ENCODE measurements around the gene SHISA8. TPM values are rescaled to one million over a fixed set of nuclear protein-coding genes. Genes with fewer than 3 reads are reported as not detected.

SHISA8 gene
- total RNA-seq, 1 experiment from 2014 or later, result 2.4 TPM

DNA sequence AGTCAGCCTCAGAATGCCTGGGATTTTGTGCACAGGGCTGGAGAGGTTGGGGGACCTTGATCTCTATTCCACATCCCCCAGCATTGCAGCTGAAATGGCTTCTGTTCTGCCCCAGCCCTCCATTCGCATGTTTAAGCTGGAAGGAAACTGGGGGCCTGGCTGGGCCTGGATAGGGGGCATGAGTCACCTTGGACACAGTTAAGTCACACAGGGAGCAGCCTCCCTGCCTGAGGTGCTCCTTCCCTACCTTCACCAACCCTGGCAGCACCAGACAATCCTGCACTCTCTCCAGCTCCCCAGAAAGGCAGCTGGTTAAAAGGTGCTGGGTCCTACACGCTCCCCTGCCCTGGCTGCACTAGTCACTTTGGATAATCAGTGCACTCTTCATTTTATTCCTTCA lies 37.8 kb upstream of the SHISA8 start:
- Mint-ChIP-seq H3K27ac (no peak overlapping the region), H3K27me3 (ENCODE audit: low read depth) (peaks cover 11% of the 10 kb centered on the region), H3K9me3 (peaks cover 3% of the 10 kb centered on the region), H3K36me3 (peaks cover 2% of the 10 kb centered on the region), H3K4me1 (peaks cover 24% of the 10 kb centered on the region), H3K4me3 (no peak overlapping the region)
- no peak for DNase-seq (ENCODE audit: low spot score)
- CTCF ChIA-PET, result interaction anchor here (1.0 to 6.6 kb wide), 11 partner anchors 9 to 286 kb away, joined by 3 to 37 read pairs (median 5); partner anchors contain the start of genes NDUFA6 and TNFRSF13C
- POLR2A ChIA-PET, result no interaction called here
- ATAC-seq, result no peak
- TF ChIP-seq FOXK1 (CRISPR knock-in tag; IDR thresholded peaks at IDR 0.05) (no peak), KAT7 (CRISPR knock-in tag; IDR thresholded peaks at IDR 0.05; ENCODE audit: borderline replicate concordance) (no peak), FOXJ3 (CRISPR knock-in tag; IDR thresholded peaks at IDR 0.05; ENCODE audit: borderline replicate concordance) (no peak)
- TF ChIP-seq, protein P1, sequence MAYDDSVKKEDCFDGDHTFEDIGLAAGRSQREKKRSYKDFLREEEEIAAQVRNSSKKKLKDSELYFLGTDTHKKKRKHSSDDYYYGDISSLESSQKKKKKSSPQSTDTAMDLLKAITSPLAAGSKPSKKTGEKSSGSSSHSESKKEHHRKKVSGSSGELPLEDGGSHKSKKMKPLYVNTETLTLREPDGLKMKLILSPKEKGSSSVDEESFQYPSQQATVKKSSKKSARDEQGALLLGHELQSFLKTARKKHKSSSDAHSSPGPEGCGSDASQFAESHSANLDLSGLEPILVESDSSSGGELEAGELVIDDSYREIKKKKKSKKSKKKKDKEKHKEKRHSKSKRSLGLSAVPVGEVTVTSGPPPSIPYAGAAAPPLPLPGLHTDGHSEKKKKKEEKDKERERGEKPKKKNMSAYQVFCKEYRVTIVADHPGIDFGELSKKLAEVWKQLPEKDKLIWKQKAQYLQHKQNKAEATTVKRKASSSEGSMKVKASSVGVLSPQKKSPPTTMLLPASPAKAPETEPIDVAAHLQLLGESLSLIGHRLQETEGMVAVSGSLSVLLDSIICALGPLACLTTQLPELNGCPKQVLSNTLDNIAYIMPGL (CRISPR knock-in tag; IDR thresholded peaks at IDR 0.05), result no peak
- TF ChIP-seq, protein P2, sequence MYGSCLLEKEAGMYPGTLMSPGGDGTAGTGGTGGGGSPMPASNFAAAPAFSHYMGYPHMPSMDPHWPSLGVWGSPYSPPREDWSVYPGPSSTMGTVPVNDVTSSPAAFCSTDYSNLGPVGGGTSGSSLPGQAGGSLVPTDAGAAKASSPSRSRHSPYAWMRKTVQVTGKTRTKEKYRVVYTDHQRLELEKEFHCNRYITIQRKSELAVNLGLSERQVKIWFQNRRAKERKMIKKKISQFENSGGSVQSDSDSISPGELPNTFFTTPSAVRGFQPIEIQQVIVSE (CRISPR knock-in tag; IDR thresholded peaks at IDR 0.05; ENCODE audit: borderline replicate concordance), result no peak
- TF ChIP-seq, protein P3, sequence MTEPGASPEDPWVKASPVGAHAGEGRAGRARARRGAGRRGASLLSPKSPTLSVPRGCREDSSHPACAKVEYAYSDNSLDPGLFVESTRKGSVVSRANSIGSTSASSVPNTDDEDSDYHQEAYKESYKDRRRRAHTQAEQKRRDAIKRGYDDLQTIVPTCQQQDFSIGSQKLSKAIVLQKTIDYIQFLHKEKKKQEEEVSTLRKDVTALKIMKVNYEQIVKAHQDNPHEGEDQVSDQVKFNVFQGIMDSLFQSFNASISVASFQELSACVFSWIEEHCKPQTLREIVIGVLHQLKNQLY (CRISPR knock-in tag; IDR thresholded peaks at IDR 0.05), result no peak

DNA sequence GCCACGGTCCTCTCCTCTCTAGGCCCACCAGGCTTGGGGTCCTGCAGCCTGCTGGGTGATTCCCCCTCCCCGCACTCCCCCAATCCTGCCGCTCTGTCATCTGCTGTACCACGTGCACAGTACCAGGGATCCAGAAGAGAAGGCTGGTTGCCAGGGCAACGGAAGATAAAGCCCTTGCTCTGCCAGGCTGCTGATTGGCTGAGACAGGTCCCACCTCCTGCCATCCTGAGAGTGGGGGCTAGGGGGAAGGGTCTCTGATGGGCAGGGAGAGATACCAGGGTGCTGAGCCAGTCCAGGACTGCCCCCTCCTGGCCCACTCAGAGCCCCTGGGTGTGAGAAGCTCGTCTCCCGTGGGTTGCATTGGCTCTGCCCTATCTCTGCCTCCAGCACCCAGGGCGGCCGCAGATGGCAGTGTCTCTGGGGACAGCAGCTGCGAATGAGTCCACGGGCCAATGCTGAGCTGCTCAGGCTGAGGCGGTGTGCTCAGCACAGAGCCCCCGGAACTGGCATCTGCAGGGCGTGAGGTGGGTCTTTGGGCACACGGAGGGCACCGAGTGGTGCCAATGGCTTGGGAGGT lies 37.1 kb upstream of the SHISA8 start, which contains the start of gene SMIM45:
Gene SMIM45 (plus strand): TSS at position 253 of the 577 bp plus-strand sequence.
- ATAC-seq (peak; percentile 47), DNase-seq (ENCODE audit: low spot score) (peak; percentile 58)
- POLR2A ChIA-PET, result no interaction called here
- TF ChIP-seq, protein P4, sequence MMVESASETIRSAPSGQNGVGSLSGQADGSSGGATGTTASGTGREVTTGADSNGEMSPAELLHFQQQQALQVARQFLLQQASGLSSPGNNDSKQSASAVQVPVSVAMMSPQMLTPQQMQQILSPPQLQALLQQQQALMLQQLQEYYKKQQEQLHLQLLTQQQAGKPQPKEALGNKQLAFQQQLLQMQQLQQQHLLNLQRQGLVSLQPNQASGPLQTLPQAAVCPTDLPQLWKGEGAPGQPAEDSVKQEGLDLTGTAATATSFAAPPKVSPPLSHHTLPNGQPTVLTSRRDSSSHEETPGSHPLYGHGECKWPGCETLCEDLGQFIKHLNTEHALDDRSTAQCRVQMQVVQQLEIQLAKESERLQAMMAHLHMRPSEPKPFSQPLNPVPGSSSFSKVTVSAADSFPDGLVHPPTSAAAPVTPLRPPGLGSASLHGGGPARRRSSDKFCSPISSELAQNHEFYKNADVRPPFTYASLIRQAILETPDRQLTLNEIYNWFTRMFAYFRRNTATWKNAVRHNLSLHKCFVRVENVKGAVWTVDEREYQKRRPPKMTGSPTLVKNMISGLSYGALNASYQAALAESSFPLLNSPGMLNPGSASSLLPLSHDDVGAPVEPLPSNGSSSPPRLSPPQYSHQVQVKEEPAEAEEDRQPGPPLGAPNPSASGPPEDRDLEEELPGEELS (CRISPR knock-in tag; IDR thresholded peaks at IDR 0.05), result no peak
- TF ChIP-seq NFYB (CRISPR knock-in tag; conservative IDR thresholded peaks at IDR 0.05; ENCODE audit: low read depth) (peak; percentile 41; the same call in 1 of the 2 replicates), ZNF396 (CRISPR knock-in tag; IDR thresholded peaks at IDR 0.05; ENCODE audit: borderline replicate concordance) (no peak), RELA (CRISPR knock-in tag; IDR thresholded peaks at IDR 0.05; ENCODE audit: borderline replicate concordance) (no peak), ZNF138 (CRISPR knock-in tag; conservative IDR thresholded peaks at IDR 0.05) (0 out of 2 replicates have a peak, but pooled peaks have one; percentile 54)
- TF ChIP-seq, protein P5, sequence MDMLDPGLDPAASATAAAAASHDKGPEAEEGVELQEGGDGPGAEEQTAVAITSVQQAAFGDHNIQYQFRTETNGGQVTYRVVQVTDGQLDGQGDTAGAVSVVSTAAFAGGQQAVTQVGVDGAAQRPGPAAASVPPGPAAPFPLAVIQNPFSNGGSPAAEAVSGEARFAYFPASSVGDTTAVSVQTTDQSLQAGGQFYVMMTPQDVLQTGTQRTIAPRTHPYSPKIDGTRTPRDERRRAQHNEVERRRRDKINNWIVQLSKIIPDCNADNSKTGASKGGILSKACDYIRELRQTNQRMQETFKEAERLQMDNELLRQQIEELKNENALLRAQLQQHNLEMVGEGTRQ (CRISPR knock-in tag; IDR thresholded peaks at IDR 0.05), result peak; percentile 80
- TF ChIP-seq, protein P6, sequence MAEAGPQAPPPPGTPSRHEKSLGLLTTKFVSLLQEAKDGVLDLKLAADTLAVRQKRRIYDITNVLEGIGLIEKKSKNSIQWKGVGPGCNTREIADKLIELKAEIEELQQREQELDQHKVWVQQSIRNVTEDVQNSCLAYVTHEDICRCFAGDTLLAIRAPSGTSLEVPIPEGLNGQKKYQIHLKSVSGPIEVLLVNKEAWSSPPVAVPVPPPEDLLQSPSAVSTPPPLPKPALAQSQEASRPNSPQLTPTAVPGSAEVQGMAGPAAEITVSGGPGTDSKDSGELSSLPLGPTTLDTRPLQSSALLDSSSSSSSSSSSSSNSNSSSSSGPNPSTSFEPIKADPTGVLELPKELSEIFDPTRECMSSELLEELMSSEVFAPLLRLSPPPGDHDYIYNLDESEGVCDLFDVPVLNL (CRISPR knock-in tag; IDR thresholded peaks at IDR 0.05; ENCODE audit: borderline replicate concordance, low read depth), result no peak
- TF ChIP-seq, protein P7, sequence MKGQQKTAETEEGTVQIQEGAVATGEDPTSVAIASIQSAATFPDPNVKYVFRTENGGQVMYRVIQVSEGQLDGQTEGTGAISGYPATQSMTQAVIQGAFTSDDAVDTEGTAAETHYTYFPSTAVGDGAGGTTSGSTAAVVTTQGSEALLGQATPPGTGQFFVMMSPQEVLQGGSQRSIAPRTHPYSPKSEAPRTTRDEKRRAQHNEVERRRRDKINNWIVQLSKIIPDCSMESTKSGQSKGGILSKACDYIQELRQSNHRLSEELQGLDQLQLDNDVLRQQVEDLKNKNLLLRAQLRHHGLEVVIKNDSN (CRISPR knock-in tag; IDR thresholded peaks at IDR 0.05), result peak; percentile 75
- Mint-ChIP-seq H3K4me1 (peaks cover 26% of the 10 kb centered on the region), H3K4me3 (no peak within 1 kb of the TSS), H3K36me3 (no peaks in the 10 kb centered on the region), H3K27ac (0 out of 2 replicates have a peak within 1 kb of the TSS, but pooled peaks have one; percentile 32), H3K9me3 (no peaks in the 10 kb centered on the region), H3K27me3 (ENCODE audit: low read depth) (peaks cover 8% of the 10 kb centered on the region)
- CTCF ChIA-PET, result interaction anchor here (0.5 to 6.6 kb wide), 11 partner anchors 10 to 447 kb away, joined by 3 to 37 read pairs (median 5); partner anchors contain the start of gene TNFRSF13C

All from WTC11 (cell line).